Neural cell (in vitro differentiated cells): ENCODE data around the gene PXDN. TPM values are rescaled to one million over a fixed set of nuclear protein-coding genes. Genes with fewer than 3 reads are reported as not detected.
"Not testable (repeated sequence)": the region's sequence is repeated elsewhere in the genome, so short reads cannot be mapped to it uniquely, and the experiment has no call there.

Experiments
- H2AFZ ChIP-seq: fragments of 200-600, 300-800 bp; sonication (generic), shearing (Covaris generic); 2 replicates; pipeline ENCODE4 v1.6.0; 2014; ENCODE audit warnings: low read depth, mild to moderate bottlenecking, antibody characterized with exemption, low read length, moderate library complexity
- H3F3A ChIP-seq: fragments of 200-600 bp; shearing (Covaris generic); 2 replicates; pipeline ENCODE4 v1.6.1; 2016; ENCODE audit warnings: mild to moderate bottlenecking, moderate library complexity, mixed read lengths, antibody characterized with exemption, low read length; ENCODE audit not compliant: insufficient read depth, poor library complexity, severe bottlenecking
- H3K27ac ChIP-seq: fragments of 200-600, 300-800 bp; sonication (generic), shearing (Covaris generic); 2 replicates; pipeline ENCODE4 v1.5.1; 2014; ENCODE audit warnings: mild to moderate bottlenecking, low read length, moderate library complexity
- H3K27me3 ChIP-seq: fragments of 300-800, 200-600 bp; sonication (generic), shearing (Covaris generic); 2 replicates; pipeline ENCODE4 v1.6.0; 2014; ENCODE audit warnings: mild to moderate bottlenecking, low read depth, low read length, moderate library complexity; ENCODE audit not compliant: insufficient read depth
- H3K36me3 ChIP-seq: fragments of 300-800, 200-600 bp; sonication (generic), shearing (Covaris generic); 2 replicates; pipeline ENCODE4 v1.5.1; 2014; ENCODE audit warnings: mild to moderate bottlenecking, antibody characterized with exemption, low read length, moderate library complexity; ENCODE audit not compliant: insufficient read depth
- H3K4me2 ChIP-seq: fragments of 300-800, 200-600 bp; sonication (generic), shearing (Covaris generic); 2 replicates; pipeline ENCODE4 v1.6.0; 2014; ENCODE audit warnings: mild to moderate bottlenecking, low read length
- H3K4me3 ChIP-seq: fragments of 300-800, 200-600 bp; sonication (generic), shearing (Covaris generic); 2 replicates; pipeline ENCODE4 v1.5.1; 2014; ENCODE audit warnings: mild to moderate bottlenecking, low read length, moderate library complexity
- H3K79me2 ChIP-seq: fragments of 200-600 bp; shearing (Covaris generic); replicated peaks from 2 replicates; pipeline ENCODE4 v1.6.0; 2014; ENCODE audit warnings: mild to moderate bottlenecking, low read length, moderate library complexity; ENCODE audit not compliant: insufficient read depth
- H3K9ac ChIP-seq: fragments of 300-800, 200-600 bp; sonication (generic), shearing (Covaris generic); 2 replicates; pipeline ENCODE4 v1.6.1; 2016; ENCODE audit warnings: mild to moderate bottlenecking, low read length, mixed read lengths
- H3K9me2 ChIP-seq: fragments of 200-600 bp; shearing (Covaris generic); 2 replicates; pipeline ENCODE4 v1.6.1; 2016; ENCODE audit warnings: mild to moderate bottlenecking, low read length, mixed read lengths; ENCODE audit not compliant: insufficient read depth
- H3K9me3 ChIP-seq: fragments of 200-600, 300-800 bp; sonication (generic), shearing (Covaris generic); 2 replicates; pipeline ENCODE4 v1.6.1; 2016; ENCODE audit warnings: mild to moderate bottlenecking, mixed run types, low read length, moderate library complexity, mixed read lengths
- H4K20me1 ChIP-seq: fragments of 200-600 bp; shearing (Covaris generic); 2 replicates; pipeline ENCODE4 v1.6.1; 2016; ENCODE audit warnings: mild to moderate bottlenecking, mixed run types; ENCODE audit not compliant: insufficient read depth
- EP300 ChIP-seq: fragments of 450-650 bp; conservative IDR thresholded peaks from 2 replicates; pipeline ENCODE4 v1.6.1; 2014; ENCODE audit warnings: antibody characterized with exemption, mild to moderate bottlenecking, moderate library complexity; ENCODE audit not compliant: poor library complexity, severe bottlenecking
- EZH2 ChIP-seq: fragments of 200-600, 300-800 bp; shearing (Covaris generic), sonication (generic); IDR thresholded peaks from 2 replicates; pipeline ENCODE4 v1.6.1; 2014; ENCODE audit warnings: antibody characterized with exemption, low read length, borderline replicate concordance, mild to moderate bottlenecking; ENCODE audit not compliant: insufficient read depth, poor library complexity, severe bottlenecking
- MXI1 ChIP-seq: fragments of 450-650 bp; conservative IDR thresholded peaks from 2 replicates; pipeline ENCODE4 v1.6.1; 2014; ENCODE audit warnings: antibody characterized with exemption, mild to moderate bottlenecking; ENCODE audit not compliant: poor library complexity, severe bottlenecking
- RAD21 ChIP-seq: fragments of 450-650 bp; conservative IDR thresholded peaks from 2 replicates; pipeline ENCODE4 v1.6.1; 2014; ENCODE audit warnings: antibody characterized with exemption, mild to moderate bottlenecking, moderate library complexity
- SMC3 ChIP-seq: fragments of 450-650 bp; conservative IDR thresholded peaks from 2 replicates; pipeline ENCODE4 v1.6.1; 2014; ENCODE audit warnings: antibody characterized with exemption, mild to moderate bottlenecking, moderate library complexity; ENCODE audit not compliant: poor library complexity
- polyA plus RNA-seq: library from polyadenylated mRNA; depleted of rRNA; stranded (reverse); fragments of >200 nt; gene quantifications from 2 replicates; pipeline ENCODE4 v1.2.3, GENCODE V29; 2014
- TF ChIP-seq, protein P1 (sequence below): IDR thresholded peaks from 2 replicates; pipeline ENCODE4 v1.6.1; 2012; ENCODE audit warnings: borderline replicate concordance
- TF ChIP-seq, protein P2 (sequence below): fragments of 450-650 bp; IDR thresholded peaks from 2 replicates; pipeline ENCODE4 v1.5.1; 2014; ENCODE audit warnings: antibody characterized with exemption, mild to moderate bottlenecking, moderate library complexity; ENCODE audit not compliant: poor library complexity, severe bottlenecking

Gene PXDN
- polyA plus RNA-seq, 1 donor from 2014 or later = 181 TPM

DNA sequence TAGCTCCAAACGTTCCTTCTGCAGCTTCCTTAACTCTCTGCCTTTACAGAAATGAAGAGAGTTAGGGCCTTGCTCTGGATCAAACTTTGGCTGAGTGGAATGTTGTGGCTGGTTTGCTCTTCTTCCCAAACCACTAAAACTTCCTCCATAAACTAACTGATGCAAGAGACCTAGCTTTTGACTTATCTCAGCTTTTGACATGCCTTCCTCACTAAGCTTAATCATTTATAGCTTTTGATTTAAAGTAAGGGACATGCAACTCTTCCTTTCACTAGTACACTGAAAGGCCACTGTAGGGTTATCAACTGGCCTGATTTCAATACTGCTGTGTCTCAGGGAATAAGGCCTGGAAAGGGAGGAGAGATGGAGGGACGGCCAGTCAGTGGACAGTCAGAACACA is 8.3 kb downstream of the PXDN start:
- Histone ChIP-seq H3K4me2 (no peak overlapping the region), H3K9me3 (peaks cover 11% of the 10 kb centered on the region), H3K4me3 (no peak overlapping the region), H3F3A (no peaks in the 10 kb centered on the region), H3K36me3 (no peaks in the 10 kb centered on the region), H3K9me2 (no peaks in the 10 kb centered on the region), H3K79me2 (peaks cover 84% of the 10 kb centered on the region), H2AFZ (no peak overlapping the region), H3K9ac (no peak overlapping the region), H3K27me3 (no peaks in the 10 kb centered on the region), H3K27ac (no peak overlapping the region), H4K20me1 (no peaks in the 10 kb centered on the region)
- no peak for TF ChIP-seq EP300

DNA sequence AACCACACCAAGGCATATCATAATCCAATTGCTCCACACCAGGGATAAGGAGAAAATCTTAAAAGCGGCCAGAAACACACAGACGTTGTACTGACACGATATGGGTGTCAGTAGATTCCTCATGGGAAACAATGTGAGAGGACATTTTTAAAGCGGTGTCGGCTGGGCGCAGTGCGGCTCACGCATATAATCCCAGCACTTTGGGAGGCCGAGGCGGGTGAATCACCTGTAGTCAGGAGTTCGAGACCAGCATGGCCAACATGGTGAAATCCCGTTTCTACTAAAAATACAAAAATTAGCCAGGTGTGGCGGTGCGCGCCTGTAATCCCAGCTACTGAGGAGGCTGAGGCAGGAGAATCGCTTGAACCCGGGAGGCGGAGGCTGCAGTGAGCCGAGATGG is 11.0 kb downstream of the PXDN start:
- H3K79me2 ChIP-seq = peaks cover 81% of the 10 kb centered on the region
- H3F3A ChIP-seq = not testable (repeated sequence)

DNA sequence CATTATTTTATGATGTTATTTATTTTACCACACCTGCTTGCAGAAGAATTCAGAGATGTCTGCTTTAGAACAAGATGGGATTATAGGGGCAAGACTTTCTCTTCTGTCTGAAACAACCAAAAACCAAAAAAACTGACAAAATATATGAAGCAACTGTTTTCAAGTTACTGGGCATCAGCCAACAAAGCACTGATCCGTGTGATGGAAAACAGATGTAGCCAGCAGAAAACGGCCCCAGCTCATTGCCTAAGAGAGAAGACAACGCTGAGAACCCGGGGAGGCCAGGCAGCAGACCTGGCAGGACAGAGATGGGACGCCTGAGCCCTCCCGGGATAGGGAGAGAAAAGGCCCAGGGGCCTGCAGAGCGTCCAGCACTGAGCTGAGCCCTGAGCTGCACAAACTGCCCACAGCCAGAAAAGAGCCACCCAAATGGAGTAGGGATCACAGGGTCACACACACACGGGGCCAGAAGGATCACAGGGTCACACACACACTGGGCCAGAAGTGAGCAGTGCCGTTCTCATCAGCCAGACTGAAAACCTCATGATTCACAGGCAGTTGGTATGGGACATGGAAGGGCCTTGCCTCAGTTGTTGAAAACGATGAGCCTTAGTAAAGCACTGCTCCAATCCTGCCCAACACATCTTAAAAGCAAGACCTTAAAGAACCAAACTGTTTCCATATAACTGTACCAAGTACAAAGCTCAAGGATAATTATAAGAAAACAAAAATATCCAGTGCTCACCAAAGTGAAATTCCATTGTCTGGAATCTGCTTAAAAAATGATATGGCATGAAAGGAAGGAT is 12.1 kb downstream of the PXDN start:
- no peak for TF ChIP-seq EP300
- H3K4me3 ChIP-seq = no peak overlapping the region
- no peak overlapping the region for H3K27ac ChIP-seq
- no peaks in the 10 kb centered on the region for H3K36me3 ChIP-seq
- H3K4me2 ChIP-seq = no peak overlapping the region
- no peaks in the 10 kb centered on the region for H3K27me3 ChIP-seq
- peaks cover 85% of the 10 kb centered on the region for H3K79me2 ChIP-seq
- no peaks in the 10 kb centered on the region for H3K9me2 ChIP-seq
- no peaks in the 10 kb centered on the region for H3F3A ChIP-seq
- H3K9me3 ChIP-seq = peaks cover 11% of the 10 kb centered on the region
- H3K9ac ChIP-seq = no peak overlapping the region
- no peaks in the 10 kb centered on the region for H4K20me1 ChIP-seq
- H2AFZ ChIP-seq = no peak overlapping the region

More for the DNA sequence above, 11.0 kb downstream of the PXDN start:
- H2AFZ ChIP-seq, H3K36me3 ChIP-seq, H3K4me2 ChIP-seq, H3K27me3 ChIP-seq, H3K9ac ChIP-seq, H3K4me3 ChIP-seq, H4K20me1 ChIP-seq, H3K9me2 ChIP-seq, H3K27ac ChIP-seq: not testable (repeated sequence)
- H3K9me3 ChIP-seq = peaks cover 11% of the 10 kb centered on the region

DNA sequence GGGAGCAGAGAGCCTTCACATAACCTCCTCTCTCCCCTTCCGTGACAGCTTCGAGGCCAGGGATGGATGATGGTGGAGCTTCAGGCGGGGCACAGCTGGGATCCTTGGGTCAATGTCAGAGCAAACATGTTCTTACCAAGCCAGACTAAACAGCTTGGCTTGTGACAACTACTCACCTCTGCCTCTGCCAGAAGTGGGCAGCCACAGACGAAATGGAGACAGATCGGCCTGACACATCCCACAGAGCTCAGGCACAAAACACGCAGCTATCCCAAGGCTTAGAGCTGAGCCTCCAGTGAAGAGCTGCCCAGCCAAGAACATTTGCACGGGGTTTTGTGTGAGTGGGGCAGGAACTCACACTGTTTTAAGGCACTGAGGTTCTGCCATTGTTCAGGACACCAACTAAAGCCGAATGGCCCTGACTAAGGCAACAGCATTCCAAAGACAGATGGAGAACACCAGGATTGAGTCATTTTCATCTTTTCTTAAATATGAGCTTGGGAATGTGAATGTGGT is 12.8 kb downstream of the PXDN start:
- Histone ChIP-seq H4K20me1 (no peaks in the 10 kb centered on the region), H3K79me2 (peaks cover 86% of the 10 kb centered on the region)

More for the DNA sequence above, 12.8 kb downstream of the PXDN start:
- no peak overlapping the region for H3K27ac ChIP-seq
- no peak for TF ChIP-seq MXI1
- TF ChIP-seq SMC3 = no peak
- no peak for TF ChIP-seq RAD21
- TF ChIP-seq EZH2 = no peak
- TF ChIP-seq, protein P1, sequence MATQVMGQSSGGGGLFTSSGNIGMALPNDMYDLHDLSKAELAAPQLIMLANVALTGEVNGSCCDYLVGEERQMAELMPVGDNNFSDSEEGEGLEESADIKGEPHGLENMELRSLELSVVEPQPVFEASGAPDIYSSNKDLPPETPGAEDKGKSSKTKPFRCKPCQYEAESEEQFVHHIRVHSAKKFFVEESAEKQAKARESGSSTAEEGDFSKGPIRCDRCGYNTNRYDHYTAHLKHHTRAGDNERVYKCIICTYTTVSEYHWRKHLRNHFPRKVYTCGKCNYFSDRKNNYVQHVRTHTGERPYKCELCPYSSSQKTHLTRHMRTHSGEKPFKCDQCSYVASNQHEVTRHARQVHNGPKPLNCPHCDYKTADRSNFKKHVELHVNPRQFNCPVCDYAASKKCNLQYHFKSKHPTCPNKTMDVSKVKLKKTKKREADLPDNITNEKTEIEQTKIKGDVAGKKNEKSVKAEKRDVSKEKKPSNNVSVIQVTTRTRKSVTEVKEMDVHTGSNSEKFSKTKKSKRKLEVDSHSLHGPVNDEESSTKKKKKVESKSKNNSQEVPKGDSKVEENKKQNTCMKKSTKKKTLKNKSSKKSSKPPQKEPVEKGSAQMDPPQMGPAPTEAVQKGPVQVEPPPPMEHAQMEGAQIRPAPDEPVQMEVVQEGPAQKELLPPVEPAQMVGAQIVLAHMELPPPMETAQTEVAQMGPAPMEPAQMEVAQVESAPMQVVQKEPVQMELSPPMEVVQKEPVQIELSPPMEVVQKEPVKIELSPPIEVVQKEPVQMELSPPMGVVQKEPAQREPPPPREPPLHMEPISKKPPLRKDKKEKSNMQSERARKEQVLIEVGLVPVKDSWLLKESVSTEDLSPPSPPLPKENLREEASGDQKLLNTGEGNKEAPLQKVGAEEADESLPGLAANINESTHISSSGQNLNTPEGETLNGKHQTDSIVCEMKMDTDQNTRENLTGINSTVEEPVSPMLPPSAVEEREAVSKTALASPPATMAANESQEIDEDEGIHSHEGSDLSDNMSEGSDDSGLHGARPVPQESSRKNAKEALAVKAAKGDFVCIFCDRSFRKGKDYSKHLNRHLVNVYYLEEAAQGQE = no peak
- no peak for TF ChIP-seq EP300
- TF ChIP-seq, protein P2, sequence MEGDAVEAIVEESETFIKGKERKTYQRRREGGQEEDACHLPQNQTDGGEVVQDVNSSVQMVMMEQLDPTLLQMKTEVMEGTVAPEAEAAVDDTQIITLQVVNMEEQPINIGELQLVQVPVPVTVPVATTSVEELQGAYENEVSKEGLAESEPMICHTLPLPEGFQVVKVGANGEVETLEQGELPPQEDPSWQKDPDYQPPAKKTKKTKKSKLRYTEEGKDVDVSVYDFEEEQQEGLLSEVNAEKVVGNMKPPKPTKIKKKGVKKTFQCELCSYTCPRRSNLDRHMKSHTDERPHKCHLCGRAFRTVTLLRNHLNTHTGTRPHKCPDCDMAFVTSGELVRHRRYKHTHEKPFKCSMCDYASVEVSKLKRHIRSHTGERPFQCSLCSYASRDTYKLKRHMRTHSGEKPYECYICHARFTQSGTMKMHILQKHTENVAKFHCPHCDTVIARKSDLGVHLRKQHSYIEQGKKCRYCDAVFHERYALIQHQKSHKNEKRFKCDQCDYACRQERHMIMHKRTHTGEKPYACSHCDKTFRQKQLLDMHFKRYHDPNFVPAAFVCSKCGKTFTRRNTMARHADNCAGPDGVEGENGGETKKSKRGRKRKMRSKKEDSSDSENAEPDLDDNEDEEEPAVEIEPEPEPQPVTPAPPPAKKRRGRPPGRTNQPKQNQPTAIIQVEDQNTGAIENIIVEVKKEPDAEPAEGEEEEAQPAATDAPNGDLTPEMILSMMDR = no peak
- no peak overlapping the region for H3K4me3 ChIP-seq
- no peak overlapping the region for H3K4me2 ChIP-seq
- no peaks in the 10 kb centered on the region for H3F3A ChIP-seq
- H3K9me3 ChIP-seq = peaks cover 6% of the 10 kb centered on the region
- no peak overlapping the region for H2AFZ ChIP-seq
- no peaks in the 10 kb centered on the region for H3K9me2 ChIP-seq
- H3K36me3 ChIP-seq = no peaks in the 10 kb centered on the region
- no peaks in the 10 kb centered on the region for H3K27me3 ChIP-seq
- no peak overlapping the region for H3K9ac ChIP-seq
